HL-60 (cell line): ENCODE data around the gene KLHL22.

Source experiments
- DNase-seq, 2 experiments: peaks; one replicate each; pipeline ENCODE4 v3.0.0-alpha.2; 2010 to 2020; ENCODE audit warnings: low read depth in 1 of 2, low spot score in 1 of 2
- H3K27ac ChIP-seq: fragments of 250-450 bp; sonication (Bioruptor Pico); replicated peaks from 2 replicates; pipeline ENCODE4 v1.5.1; 2020; ENCODE audit warnings: mild to moderate bottlenecking, moderate library complexity
- H3K27me3 ChIP-seq: fragments of 250-450 bp; sonication (Bioruptor Pico); 2 replicates; pipeline ENCODE4 v1.5.1; 2021; ENCODE audit warnings: mild to moderate bottlenecking, moderate library complexity; ENCODE audit not compliant: insufficient read depth, poor library complexity, severe bottlenecking
- H3K4me3 ChIP-seq: replicated peaks from 2 replicates; pipeline ENCODE4 v1.5.1; 2011; ENCODE audit warnings: mild to moderate bottlenecking, control low read depth, low read length; ENCODE audit not compliant: insufficient read depth
- CTCF ChIP-seq: IDR thresholded peaks from one replicate; pipeline ENCODE4 v1.5.1; 2011; ENCODE audit warnings: low read length, control low read depth, inconsistent platforms; ENCODE audit not compliant: insufficient read depth
- GABPA ChIP-seq: IDR thresholded peaks from 2 replicates; pipeline ENCODE4 v1.6.1; 2012; ENCODE audit warnings: low read depth
- POLR2AphosphoS5 ChIP-seq: IDR thresholded peaks from 2 replicates; pipeline ENCODE4 v1.6.1; 2012; ENCODE audit warnings: low read depth
- REST ChIP-seq: IDR thresholded peaks from 2 replicates; pipeline ENCODE4 v1.6.1; 2012; ENCODE audit warnings: low read depth; ENCODE audit not compliant: insufficient replicate concordance
- SPI1 ChIP-seq: IDR thresholded peaks from 2 replicates; pipeline ENCODE4 v1.6.1; 2012; ENCODE audit warnings: low read depth, mild to moderate bottlenecking, borderline replicate concordance

Gene KLHL22

GRCh38 chr22:20434264-20434751 lies 61.3 kb downstream of the KLHL22 start:
- peaks cover 80% of the 10 kb centered on the region for H3K27me3 ChIP-seq
- no peak for TF ChIP-seq CTCF
- no peak for TF ChIP-seq SPI1
- no peak for TF ChIP-seq REST
- TF ChIP-seq POLR2AphosphoS5: no peak
- no peak for TF ChIP-seq GABPA

GRCh38 chr22:20433686-20434241 lies 61.8 kb downstream of the KLHL22 start:
- Histone ChIP-seq H3K27ac (no peak overlapping the region), H3K27me3 (peaks cover 79% of the 10 kb centered on the region), H3K4me3 (no peak overlapping the region)
- TF ChIP-seq CTCF (no peak), GABPA (no peak), POLR2AphosphoS5 (no peak), SPI1 (no peak), REST (no peak)
- DNase-seq: no peak

More at GRCh38 chr22:20434264-20434751, 61.3 kb downstream of the KLHL22 start:
- H3K27ac ChIP-seq: no peak overlapping the region
- DNase-seq: no peak
- no peak overlapping the region for H3K4me3 ChIP-seq

- Histone ChIP-seq H3K27ac (no peak overlapping the region), H3K4me3 (no peak overlapping the region), H3K27me3 (peaks cover 79% of the 10 kb centered on the region)
- no peak for TF ChIP-seq SPI1
- no peak for TF ChIP-seq GABPA
- no peak for TF ChIP-seq CTCF
- no peak for TF ChIP-seq REST
- no peak for TF ChIP-seq POLR2AphosphoS5
- no peak for DNase-seq
These were observed 62.4 kb downstream of the KLHL22 start for GRCh38 chr22:20433191-20433590.
